ENCODE measurements around the gene EPHB2. TPM values are rescaled to one million over a fixed set of nuclear protein-coding genes. Genes with fewer than 3 reads are reported as not detected.

EPHB2 gene
- polyA plus RNA-seq, 12 donors: 11.8 to 33.7 (median 19.1) TPM; not detected in 1

DNA sequence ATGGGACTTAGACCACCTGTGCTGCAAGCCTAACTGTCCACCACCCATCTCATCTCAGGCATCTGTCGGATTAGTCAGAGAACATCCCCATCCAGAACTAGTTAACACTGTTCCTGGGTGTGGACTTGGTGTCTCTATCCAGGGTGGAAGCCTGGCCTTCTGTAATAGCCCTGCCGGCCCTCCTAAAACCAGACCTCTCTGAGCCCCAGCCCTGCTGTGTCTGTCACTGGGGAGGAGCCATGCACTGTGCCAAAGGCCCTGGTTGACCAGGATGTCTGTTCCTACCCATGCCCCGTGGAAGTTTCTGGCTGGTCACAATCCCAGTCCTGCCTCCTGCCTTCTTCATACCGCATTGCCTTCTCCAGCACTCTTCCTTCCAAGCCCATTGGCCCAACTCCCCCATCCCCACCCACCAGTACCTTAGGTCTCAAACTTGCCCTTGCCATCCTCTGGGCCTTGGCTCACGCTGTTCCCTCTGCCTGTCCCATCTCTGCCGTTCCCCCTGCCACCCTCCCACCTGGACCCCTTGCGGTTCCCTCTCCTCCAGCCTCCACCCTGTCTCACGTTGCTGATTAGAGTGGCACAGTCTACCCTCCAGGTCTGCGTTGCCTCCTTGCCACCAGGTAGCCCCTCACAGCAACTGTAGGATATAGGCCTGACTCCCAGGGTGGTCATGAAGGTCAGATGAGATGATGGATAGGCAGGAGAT, 105.6 kb downstream of the EPHB2 start:
- no peak for DNase-seq

DNA sequence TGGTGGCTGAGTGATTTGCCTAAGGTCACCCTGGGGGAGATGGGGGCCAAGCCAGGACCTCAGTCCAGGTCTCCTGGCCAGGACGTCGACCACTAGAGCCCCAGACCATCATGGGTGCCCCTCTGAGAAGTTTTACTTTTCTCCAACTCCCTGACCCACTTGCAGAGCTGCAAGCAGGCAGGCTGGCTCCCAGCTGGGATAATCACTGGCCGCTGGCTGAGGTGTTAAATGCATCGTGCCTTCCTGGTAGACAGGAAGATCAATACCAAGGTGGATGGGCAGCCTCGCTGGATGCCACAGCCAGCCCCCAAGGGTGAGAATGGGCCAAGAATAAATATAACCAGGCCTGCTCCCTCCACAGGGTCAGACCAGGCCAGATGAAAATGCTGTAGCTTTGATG, 106.2 kb downstream of the EPHB2 start:
- DNase-seq: no peak

GRCh38 chr1:22817462-22817861, 106.8 kb downstream of the EPHB2 start:
- DNase-seq: no peak

DNA sequence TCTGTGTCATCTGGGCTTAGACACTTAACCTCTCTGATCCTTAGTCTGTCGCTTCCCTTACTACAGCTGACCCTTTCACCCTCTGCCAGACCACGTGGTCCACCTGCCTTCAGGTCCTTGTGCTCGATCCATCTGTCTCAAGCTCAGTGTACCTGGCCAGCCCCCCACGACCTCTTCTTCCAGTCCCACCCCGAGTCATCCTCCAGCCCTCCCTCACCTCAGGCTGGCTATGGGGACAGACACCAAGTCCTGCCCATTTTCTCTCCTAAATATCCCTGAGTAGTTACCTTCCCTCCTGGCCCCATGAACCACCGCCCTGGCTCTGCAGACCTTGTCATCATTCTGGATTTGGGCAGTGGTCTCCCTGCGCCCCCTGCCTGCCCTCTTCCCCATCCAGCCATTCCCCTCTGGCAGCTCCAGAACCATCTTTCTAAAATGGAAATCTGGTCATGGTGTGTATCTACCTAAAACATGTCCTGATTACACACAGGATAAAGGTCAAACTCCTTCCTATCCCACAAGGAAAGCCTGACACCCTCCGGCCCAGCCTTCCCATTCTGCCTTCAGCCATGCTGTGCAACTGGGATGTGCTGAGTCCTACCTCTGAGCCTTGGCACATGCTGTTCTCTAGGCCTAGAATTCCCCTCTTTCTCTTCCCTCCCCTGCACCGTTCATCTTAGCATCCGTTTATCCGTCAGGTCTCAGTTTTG, 107.6 kb downstream of the EPHB2 start:
- DNase-seq: no peak

DNA sequence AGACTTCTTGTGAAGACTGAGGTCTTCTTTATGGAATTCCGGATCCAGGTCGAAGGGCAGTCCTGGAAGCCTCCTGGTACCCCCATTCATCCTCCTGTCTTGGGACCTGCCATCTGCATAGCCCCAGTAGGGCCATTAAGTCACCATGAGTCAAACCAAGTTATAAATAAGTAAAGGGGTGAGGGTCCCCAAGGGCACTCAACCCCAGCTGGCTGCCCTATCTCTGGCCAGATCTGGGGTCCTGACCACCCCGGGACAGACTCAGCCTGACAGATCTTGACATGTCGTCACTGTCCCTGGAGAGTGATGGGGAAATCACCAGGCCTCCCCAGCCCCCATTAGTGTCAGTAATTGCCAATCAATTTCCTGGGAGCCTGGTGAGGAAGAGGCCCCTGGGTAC, 108.7 kb downstream of the EPHB2 start:
- no peak for DNase-seq

DNA sequence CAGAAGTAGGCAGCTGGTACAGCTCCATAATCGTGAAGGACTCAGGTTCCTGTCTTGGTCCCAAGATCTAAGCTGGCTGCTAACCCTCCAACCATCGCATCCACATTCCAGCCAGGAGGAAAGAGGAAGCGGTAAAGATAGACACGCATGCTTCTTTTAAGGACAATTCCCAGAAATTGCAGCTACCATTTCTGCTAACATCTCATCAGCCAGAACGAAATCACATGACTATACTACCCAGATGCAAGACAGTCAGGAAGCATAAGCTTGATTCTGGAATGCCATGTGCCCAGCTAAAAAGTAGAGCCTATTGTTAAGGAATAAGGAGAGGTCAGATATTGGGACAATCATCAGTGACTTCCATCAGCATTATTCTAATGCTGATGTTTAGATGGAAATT, 110.4 kb downstream of the EPHB2 start:
- no peak for DNase-seq

DNA sequence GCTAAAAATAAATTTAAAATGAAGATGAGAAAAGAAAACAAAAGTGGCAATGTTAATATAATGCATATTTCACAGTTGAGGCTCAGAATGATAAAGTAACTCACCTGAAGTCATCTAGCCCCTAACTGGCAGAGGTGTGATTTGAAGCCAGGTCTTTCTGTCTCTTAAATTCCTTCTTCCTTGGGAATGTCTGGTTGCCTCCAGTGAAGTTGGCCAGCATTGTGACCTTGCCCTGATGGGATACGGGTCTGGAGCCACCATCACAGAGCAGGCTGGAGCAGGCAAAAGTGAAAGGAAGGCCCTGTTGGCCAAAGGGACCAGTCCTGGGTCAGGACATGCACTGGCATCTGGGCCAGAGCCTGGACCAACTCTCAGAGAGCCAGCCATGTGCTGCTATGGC, 111.7 kb downstream of the EPHB2 start:
- DNase-seq: no peak

DNA sequence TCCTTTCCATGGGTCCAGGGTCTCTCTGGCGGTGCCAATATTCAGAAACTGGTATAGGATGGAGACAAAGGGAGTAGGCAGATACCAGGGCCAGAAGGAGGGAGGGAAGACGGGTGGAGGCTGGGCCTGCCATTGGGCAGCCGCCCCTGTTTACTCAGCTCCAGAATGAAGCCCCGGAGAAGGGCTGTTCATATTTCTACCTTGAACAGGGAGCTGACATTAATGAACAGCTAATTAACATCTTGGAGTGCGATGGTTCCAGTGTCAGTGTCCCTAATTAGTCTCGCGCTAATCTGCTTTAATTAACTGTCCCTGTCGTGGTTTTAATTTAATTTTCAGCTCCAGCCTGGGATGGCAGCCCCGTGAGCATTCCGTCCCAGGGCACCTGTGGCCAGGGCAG, 113.8 kb downstream of the EPHB2 start:
- DNase-seq: no peak

GRCh38 chr1:22824975-22825374, 114.3 kb downstream of the EPHB2 start:
- no peak for DNase-seq

DNA sequence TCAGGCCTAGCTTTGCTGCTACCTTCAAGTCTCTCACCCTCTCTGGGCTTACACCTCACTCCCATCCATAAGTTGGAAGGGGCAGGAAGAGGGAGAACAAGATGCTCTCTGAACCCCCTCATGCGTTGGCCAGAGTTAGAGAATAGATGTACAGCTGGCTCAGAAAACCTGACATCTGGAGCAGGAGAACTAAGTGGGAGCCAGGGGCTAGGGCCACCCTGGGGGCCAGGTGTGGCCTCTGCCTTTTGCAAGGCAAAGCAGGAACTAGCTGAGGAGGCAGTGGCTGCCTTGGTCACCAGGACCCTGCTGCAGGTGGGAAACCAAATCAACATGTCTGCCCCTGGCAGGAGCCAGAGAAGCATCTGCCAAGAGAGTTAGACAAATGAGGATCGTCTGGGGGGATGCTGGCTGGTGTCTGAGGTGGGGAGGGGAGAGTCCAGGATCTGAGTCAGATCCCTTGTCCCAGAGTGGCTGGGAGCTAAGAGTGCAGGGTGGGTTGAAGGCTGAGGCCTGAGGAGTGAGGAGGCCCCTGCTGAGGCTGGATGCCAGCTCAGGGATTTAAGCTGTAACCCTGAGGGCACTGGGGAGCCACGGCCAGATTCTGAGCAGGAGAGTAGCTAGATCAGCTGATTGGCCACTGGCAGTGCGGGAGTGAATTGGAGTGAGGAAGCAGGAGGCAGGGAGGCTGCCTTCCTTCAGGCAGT, 115.0 kb downstream of the EPHB2 start:
- no peak for DNase-seq

- peak; percentile 66 for DNase-seq
Observed at GRCh38 chr1:22826604-22827580, 116.3 kb downstream of the EPHB2 start.

GRCh38 chr1:22827666-22828483, 117.2 kb downstream of the EPHB2 start:
- no peak for DNase-seq

GRCh38 chr1:22828484-22829308, 118.1 kb downstream of the EPHB2 start:
- DNase-seq: no peak

DNA sequence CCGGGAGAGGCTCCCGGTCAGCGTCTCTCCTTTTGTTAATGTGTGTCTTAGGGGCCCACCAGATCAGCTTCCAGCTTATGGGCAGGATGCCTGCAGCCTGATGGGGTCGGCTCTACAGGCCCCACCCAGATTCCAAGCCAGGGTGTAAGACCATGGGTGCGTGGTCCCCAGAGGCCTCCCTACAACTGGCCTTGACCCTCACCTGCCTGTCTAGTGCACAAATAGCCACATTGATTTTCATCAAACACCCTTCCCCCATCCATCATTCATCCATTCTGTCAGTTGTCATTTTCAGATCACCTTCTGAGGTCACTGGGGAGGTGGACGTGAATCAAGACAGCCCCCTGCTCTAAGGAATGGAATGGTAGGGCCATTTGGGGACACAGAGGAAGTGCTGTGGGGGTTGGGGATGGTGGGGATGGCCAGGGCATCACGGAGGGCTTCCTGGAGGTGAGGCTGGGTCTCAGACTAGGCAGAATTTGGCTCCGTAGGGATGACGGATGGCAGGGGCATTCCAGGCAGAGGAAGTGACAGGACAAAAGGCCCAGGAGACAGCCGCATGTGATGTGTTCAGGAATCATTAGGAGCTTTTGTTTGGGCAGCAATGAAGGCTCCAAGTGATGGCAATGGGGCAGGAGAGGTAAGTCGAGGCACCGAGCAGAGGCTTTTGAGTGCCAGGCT, 118.8 kb downstream of the EPHB2 start:
- no peak for DNase-seq

- no peak for DNase-seq
Observed at GRCh38 chr1:22830041-22830566, 119.5 kb downstream of the EPHB2 start.

GRCh38 chr1:22830757-22831340, 120.2 kb downstream of the EPHB2 start:
- no peak for DNase-seq

GRCh38 chr1:22831729-22832413, 121.2 kb downstream of the EPHB2 start:
- no peak for DNase-seq

- no peak for DNase-seq
Observed at GRCh38 chr1:22832414-22832786, 121.8 kb downstream of the EPHB2 start.
